ENCODE measurements around the gene ADCY7. TPM values are rescaled to one million over a fixed set of nuclear protein-coding genes. Genes with fewer than 3 reads are reported as not detected.

The ADCY7 gene
- total RNA-seq, 1 experiment from 2014 or later: 39.2 TPM

GRCh38 chr16:50365791-50366575 lies 99.6 kb downstream of the ADCY7 start:
- DNase-seq (ENCODE audit: extremely low read depth, low read depth): no peak

Small RNA genes within 50 kb of the gene (small RNA-seq; reads per million reads assigned to genes)
- gene MIR6771: 0 reads per million in 2 experiments

Other genes starting within 250 kb of the ADCY7 start
- gene CNEP1R1, start 241.3 kb upstream of the ADCY7 start, total RNA-seq (2014; rRNA removed; shearing (Covaris generic)): 24.0 and 26.3 TPM in 2 replicates
- gene HEATR3, start 200.6 kb upstream of the ADCY7 start, total RNA-seq (2014; rRNA removed; shearing (Covaris generic)): 25.7 and 30.0 TPM in 2 replicates
- 12.1 and 12.4 TPM in 2 replicates for gene TENT4B, start 113.2 kb upstream of the ADCY7 start, total RNA-seq (2014; rRNA removed; shearing (Covaris generic))
- gene BRD7, start 102.4 kb downstream of the ADCY7 start, total RNA-seq (2014; rRNA removed; shearing (Covaris generic)): 71.0 and 78.0 TPM in 2 replicates